HG03457 (cell line): ENCODE results near the gene IYD.

Experiments used
- ATAC-seq: cut with Tn5 transposase; IDR thresholded peaks from one replicate; pipeline ENCODE4 v1.9.1; 2021; ENCODE audit warnings: moderate number of reproducible peaks; ENCODE audit not compliant: unreplicated experiment

Gene IYD

GRCh38 chr6:150368762-150369161 lies at the start of gene IYD:
TSS of gene IYD (plus strand) at chr6:150369012. CDS start at chr6:150369032, 20 bp downstream.
- no peak for ATAC-seq

- ATAC-seq, result no peak
Measured at GRCh38 chr6:150319924-150320323, 48.9 kb upstream of the IYD start.

GRCh38 chr6:150320442-150320841 lies 48.4 kb upstream of the IYD start:
- no peak for ATAC-seq

GRCh38 chr6:150322466-150322871 lies 46.3 kb upstream of the IYD start:
- no peak for ATAC-seq

- ATAC-seq, result no peak
Measured at GRCh38 chr6:150323205-150323604, 45.6 kb upstream of the IYD start.

- no peak for ATAC-seq
Measured at GRCh38 chr6:150324044-150324443, 44.8 kb upstream of the IYD start.

GRCh38 chr6:150325066-150325772 lies 43.6 kb upstream of the IYD start:
- no peak for ATAC-seq

GRCh38 chr6:150327117-150327774 lies 41.6 kb upstream of the IYD start:
- ATAC-seq, result no peak

GRCh38 chr6:150328744-150329405 lies 39.9 kb upstream of the IYD start:
- ATAC-seq, result no peak

GRCh38 chr6:150331344-150331743 lies 37.5 kb upstream of the IYD start:
- no peak for ATAC-seq

- no peak for ATAC-seq
Measured at GRCh38 chr6:150332939-150333584, 35.8 kb upstream of the IYD start.

GRCh38 chr6:150333585-150333941 lies 35.2 kb upstream of the IYD start:
- no peak for ATAC-seq

GRCh38 chr6:150334790-150335783 lies 33.7 kb upstream of the IYD start:
- ATAC-seq, result no peak

- ATAC-seq, result no peak
Measured at GRCh38 chr6:150336299-150336698, 32.5 kb upstream of the IYD start.

- no peak for ATAC-seq
Measured at GRCh38 chr6:150336708-150337107, 32.1 kb upstream of the IYD start.

GRCh38 chr6:150342126-150342525 lies 26.7 kb upstream of the IYD start:
- ATAC-seq, result no peak

- ATAC-seq, result no peak
Measured at GRCh38 chr6:150343434-150343833, 25.4 kb upstream of the IYD start.

GRCh38 chr6:150345781-150346180 lies 23.0 kb upstream of the IYD start:
- ATAC-seq, result no peak

- no peak for ATAC-seq
Measured at GRCh38 chr6:150346346-150346745, 22.5 kb upstream of the IYD start.

- no peak for ATAC-seq
Measured at GRCh38 chr6:150347845-150348244, 21.0 kb upstream of the IYD start.
